HepG2 (cell line): ENCODE measurements around the gene TEX35. TPM values are rescaled to one million over a fixed set of nuclear protein-coding genes. Genes with fewer than 3 reads are reported as not detected.

ENCODE experiments used
- ASH2L ChIP-seq: fragments of 300-600, 200-600 bp; sonication (generic); IDR thresholded peaks from 2 replicates; pipeline ENCODE4 v1.7.0; 2017; ENCODE audit warnings: low read depth, mild to moderate bottlenecking, moderate library complexity, mixed read lengths, low read length; ENCODE audit not compliant: insufficient read length
- CAMTA2 ChIP-seq: sonication (generic); formaldehyde crosslinking; IDR thresholded peaks from 2 replicates; pipeline ENCODE4 v1.4.0; 2020; ENCODE audit warnings: mild to moderate bottlenecking, missing genetic modification reagents, borderline replicate concordance
- CREB1 ChIP-seq, 2 experiments: fragments of 450-650 bp in 1 of 2; IDR thresholded peaks; 2 replicates each; pipeline ENCODE4 v1.6.1; 2016 to 2017; ENCODE audit warnings: control low read depth in 1 of 2, mild to moderate bottlenecking in 1 of 2, missing compliant biosample characterization in 1 of 2, missing genetic modification characterization in 1 of 2
- MED13 ChIP-seq: sonication (generic); formaldehyde crosslinking; IDR thresholded peaks from 2 replicates; pipeline ENCODE4 v1.5.0; 2020; ENCODE audit warnings: missing genetic modification reagents
- NFATC3 ChIP-seq: sonication (generic); formaldehyde crosslinking; IDR thresholded peaks from 2 replicates; pipeline ENCODE4 v1.5.1; 2020; ENCODE audit warnings: mild to moderate bottlenecking, missing genetic modification reagents
- PHB2 ChIP-seq: fragments of 450-650 bp; IDR thresholded peaks from 2 replicates; pipeline ENCODE4 v1.6.1; 2018; ENCODE audit not compliant: partially characterized antibody
- ZNF556 ChIP-seq: sonication (generic); formaldehyde crosslinking; IDR thresholded peaks from 2 replicates; pipeline ENCODE4 v1.4.0; 2020; ENCODE audit warnings: mild to moderate bottlenecking, missing genetic modification reagents, borderline replicate concordance
- ZNF674 ChIP-seq: sonication (generic); formaldehyde crosslinking; IDR thresholded peaks from 2 replicates; pipeline ENCODE4 v1.5.0; 2020; ENCODE audit warnings: low read depth, mild to moderate bottlenecking, missing genetic modification reagents
- polyA plus RNA-seq, 8 experiments: library from polyadenylated mRNA; depleted of rRNA in 3 of 8; stranded (reverse) in 7 of 8; unstranded in 1 of 8; fragments of >200 nt; fragmentation: Illumina TruSeq in 4 of 8; extraction: Trizol in 4 of 8; gene quantifications; 2 replicates each; pipeline versions ENCODE4 v1.2.1 to v1.2.3, GENCODE V29; 2011 to 2016; ENCODE audit warnings: low read depth in 4 of 8, missing spikeins in 1 of 8, mixed read lengths in 1 of 8; ENCODE audit not compliant: insufficient read depth in 1 of 8
- total RNA-seq, 5 experiments: library from RNA; depleted of rRNA; stranded (reverse); fragments of >200 nt; fragmentation: Illumina TruSeq; extraction: Trizol; gene quantifications; 2 replicates each; pipeline ENCODE4 v1.2.3, GENCODE V29; 2016; ENCODE audit warnings: low read depth in 1 of 5
- TF ChIP-seq, protein P1 (sequence below): sonication (generic); formaldehyde crosslinking; IDR thresholded peaks from 2 replicates; pipeline ENCODE4 v1.9.0; 2021; ENCODE audit warnings: missing genetic modification reagents, borderline replicate concordance
- TF ChIP-seq, protein P2 (sequence below): sonication (generic); formaldehyde crosslinking; IDR thresholded peaks from 2 replicates; pipeline ENCODE4 v1.4.0; 2020; ENCODE audit warnings: missing genetic modification reagents
- TF ChIP-seq, protein P3 (sequence below): sonication (generic); formaldehyde crosslinking; IDR thresholded peaks from 2 replicates; pipeline ENCODE4 v1.5.1; 2020; ENCODE audit warnings: mild to moderate bottlenecking, missing genetic modification reagents, borderline replicate concordance
- TF ChIP-seq, protein P4 (sequence below): sonication (generic); formaldehyde crosslinking; IDR thresholded peaks from 2 replicates; pipeline ENCODE4 v1.4.0; 2020; ENCODE audit warnings: mild to moderate bottlenecking, missing genetic modification reagents

Gene TEX35
- total and polyA plus RNA-seq, 2 of the 13 experiments (the other 11 are each of a cell fraction or from before 2014, with no cell fraction given) = not detected

DNA sequence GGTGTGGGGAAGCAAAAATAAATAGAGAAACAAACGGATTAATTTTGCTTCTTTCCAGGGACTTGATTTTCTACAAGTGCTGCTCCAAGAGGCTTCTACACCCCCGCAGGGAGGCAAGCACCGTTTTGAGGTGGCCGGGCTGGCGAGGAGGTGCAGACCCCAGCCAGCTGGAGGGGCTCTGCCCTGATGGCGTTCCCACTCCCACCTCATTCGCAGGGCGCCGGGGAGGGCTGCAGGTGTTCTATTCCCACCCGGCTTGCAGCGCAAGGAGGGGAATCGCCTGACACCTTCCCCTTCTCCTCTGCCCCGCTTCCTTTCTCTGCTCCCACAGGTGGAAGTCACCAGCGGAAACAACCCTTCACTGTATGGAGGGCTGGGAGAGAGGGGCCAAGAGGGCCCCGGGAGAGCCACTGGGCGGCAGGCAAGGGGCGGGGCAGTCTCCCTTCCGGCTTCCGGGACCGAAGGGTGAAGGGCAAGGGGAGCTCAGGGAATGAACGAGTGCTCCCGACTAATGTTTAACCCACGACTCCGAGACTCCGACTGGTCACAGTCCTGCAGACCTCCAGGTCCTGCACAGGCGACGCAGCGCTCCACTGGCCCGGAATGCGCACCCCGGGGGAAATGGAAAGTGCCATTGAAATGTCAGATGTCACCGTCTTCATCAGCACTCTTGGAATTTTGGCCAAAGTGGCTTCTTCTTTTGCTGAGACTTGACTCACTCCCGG lies 29.1 kb downstream of the TEX35 start (continued):
- TF ChIP-seq, protein P1, sequence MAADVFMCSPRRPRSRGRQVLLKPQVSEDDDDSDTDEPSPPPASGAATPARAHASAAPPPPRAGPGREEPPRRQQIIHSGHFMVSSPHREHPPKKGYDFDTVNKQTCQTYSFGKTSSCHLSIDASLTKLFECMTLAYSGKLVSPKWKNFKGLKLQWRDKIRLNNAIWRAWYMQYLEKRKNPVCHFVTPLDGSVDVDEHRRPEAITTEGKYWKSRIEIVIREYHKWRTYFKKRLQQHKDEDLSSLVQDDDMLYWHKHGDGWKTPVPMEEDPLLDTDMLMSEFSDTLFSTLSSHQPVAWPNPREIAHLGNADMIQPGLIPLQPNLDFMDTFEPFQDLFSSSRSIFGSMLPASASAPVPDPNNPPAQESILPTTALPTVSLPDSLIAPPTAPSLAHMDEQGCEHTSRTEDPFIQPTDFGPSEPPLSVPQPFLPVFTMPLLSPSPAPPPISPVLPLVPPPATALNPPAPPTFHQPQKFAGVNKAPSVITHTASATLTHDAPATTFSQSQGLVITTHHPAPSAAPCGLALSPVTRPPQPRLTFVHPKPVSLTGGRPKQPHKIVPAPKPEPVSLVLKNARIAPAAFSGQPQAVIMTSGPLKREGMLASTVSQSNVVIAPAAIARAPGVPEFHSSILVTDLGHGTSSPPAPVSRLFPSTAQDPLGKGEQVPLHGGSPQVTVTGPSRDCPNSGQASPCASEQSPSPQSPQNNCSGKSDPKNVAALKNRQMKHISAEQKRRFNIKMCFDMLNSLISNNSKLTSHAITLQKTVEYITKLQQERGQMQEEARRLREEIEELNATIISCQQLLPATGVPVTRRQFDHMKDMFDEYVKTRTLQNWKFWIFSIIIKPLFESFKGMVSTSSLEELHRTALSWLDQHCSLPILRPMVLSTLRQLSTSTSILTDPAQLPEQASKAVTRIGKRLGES (CRISPR knock-in tag) = 0 out of 2 replicates have a peak, but pooled peaks have one; percentile 53
- TF ChIP-seq, protein P2, sequence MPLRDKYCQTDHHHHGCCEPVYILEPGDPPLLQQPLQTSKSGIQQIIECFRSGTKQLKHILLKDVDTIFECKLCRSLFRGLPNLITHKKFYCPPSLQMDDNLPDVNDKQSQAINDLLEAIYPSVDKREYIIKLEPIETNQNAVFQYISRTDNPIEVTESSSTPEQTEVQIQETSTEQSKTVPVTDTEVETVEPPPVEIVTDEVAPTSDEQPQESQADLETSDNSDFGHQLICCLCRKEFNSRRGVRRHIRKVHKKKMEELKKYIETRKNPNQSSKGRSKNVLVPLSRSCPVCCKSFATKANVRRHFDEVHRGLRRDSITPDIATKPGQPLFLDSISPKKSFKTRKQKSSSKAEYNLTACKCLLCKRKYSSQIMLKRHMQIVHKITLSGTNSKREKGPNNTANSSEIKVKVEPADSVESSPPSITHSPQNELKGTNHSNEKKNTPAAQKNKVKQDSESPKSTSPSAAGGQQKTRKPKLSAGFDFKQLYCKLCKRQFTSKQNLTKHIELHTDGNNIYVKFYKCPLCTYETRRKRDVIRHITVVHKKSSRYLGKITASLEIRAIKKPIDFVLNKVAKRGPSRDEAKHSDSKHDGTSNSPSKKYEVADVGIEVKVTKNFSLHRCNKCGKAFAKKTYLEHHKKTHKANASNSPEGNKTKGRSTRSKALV = peak; percentile 74; the same call in 1 of the 2 replicates
- TF ChIP-seq CAMTA2 (CRISPR knock-in tag) (0 out of 2 replicates have a peak, but pooled peaks have one; percentile 14), PHB2 (no peak), NFATC3 (no peak), ZNF674 (0 out of 2 replicates have a peak, but pooled peaks have one; percentile 1), ASH2L (peak; percentile 55), MED13 (CRISPR knock-in tag) (0 out of 2 replicates have a peak, but pooled peaks have one; percentile 51), CREB1 (IDR thresholded peaks at IDR 0.05) (no peak), CREB1 (CRISPR knock-in tag; IDR thresholded peaks at IDR 0.05) (no peak), ZNF556 (CRISPR knock-in tag) (peak; percentile 86; the same call in 1 of the 2 replicates)
- TF ChIP-seq, protein P3, sequence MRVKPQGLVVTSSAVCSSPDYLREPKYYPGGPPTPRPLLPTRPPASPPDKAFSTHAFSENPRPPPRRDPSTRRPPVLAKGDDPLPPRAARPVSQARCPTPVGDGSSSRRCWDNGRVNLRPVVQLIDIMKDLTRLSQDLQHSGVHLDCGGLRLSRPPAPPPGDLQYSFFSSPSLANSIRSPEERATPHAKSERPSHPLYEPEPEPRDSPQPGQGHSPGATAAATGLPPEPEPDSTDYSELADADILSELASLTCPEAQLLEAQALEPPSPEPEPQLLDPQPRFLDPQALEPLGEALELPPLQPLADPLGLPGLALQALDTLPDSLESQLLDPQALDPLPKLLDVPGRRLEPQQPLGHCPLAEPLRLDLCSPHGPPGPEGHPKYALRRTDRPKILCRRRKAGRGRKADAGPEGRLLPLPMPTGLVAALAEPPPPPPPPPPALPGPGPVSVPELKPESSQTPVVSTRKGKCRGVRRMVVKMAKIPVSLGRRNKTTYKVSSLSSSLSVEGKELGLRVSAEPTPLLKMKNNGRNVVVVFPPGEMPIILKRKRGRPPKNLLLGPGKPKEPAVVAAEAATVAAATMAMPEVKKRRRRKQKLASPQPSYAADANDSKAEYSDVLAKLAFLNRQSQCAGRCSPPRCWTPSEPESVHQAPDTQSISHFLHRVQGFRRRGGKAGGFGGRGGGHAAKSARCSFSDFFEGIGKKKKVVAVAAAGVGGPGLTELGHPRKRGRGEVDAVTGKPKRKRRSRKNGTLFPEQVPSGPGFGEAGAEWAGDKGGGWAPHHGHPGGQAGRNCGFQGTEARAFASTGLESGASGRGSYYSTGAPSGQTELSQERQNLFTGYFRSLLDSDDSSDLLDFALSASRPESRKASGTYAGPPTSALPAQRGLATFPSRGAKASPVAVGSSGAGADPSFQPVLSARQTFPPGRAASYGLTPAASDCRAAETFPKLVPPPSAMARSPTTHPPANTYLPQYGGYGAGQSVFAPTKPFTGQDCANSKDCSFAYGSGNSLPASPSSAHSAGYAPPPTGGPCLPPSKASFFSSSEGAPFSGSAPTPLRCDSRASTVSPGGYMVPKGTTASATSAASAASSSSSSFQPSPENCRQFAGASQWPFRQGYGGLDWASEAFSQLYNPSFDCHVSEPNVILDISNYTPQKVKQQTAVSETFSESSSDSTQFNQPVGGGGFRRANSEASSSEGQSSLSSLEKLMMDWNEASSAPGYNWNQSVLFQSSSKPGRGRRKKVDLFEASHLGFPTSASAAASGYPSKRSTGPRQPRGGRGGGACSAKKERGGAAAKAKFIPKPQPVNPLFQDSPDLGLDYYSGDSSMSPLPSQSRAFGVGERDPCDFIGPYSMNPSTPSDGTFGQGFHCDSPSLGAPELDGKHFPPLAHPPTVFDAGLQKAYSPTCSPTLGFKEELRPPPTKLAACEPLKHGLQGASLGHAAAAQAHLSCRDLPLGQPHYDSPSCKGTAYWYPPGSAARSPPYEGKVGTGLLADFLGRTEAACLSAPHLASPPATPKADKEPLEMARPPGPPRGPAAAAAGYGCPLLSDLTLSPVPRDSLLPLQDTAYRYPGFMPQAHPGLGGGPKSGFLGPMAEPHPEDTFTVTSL (CRISPR knock-in tag) = peak; percentile 65; the same call in 1 of the 2 replicates
- TF ChIP-seq, protein P4, sequence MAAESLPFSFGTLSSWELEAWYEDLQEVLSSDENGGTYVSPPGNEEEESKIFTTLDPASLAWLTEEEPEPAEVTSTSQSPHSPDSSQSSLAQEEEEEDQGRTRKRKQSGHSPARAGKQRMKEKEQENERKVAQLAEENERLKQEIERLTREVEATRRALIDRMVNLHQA (CRISPR knock-in tag) = no peak
